ENCODE data around the gene HAGH.

The HAGH gene

DNA sequence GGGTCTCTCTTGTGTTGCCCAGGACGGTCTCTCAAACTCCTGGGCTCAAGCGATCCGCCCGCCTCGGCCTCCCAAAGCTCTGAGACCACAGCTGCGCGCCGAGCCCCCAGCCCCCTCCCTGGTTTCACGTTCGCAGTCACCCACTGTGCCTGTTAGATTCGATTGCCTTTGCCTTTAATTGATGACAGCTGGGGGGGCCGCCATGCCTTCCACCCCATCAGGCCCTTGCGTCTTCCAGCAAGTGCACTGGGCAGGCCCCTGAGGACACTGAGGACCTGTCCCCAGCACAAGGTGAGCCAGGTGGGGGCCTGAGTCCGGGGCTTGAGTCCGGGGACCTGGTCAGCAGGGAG, 36.4 kb downstream of the HAGH start:
- H3K4me3 ChIP-seq (ENCODE audit: low read length) = no peak overlapping the region
- TF ChIP-seq ZNF274 (IDR thresholded peaks at IDR 0.05; ENCODE audit: low read depth, low read length) = no peak

DNA sequence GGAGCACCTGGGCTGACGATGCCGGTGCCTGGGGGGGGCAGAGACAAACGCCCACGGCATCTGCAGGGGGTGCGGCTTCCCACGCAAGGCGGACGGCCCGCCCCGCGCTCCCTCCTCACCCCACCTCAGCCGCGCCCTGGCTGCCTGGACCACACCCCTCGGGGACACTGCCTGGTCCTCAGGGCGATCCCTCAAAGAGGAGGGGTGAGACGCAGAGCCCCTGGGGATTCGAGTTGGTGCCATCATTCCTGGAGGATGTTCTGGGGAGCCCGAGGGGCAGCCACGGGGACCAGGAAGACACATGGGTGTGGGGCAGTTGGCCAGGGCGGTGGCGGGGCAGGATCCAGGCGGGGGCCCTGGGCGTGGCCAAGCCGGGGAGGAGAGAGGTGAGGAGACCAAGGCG, 37.0 kb downstream of the HAGH start:
- TF ChIP-seq ZNF274 (IDR thresholded peaks at IDR 0.05; ENCODE audit: low read depth, low read length) = no peak

DNA sequence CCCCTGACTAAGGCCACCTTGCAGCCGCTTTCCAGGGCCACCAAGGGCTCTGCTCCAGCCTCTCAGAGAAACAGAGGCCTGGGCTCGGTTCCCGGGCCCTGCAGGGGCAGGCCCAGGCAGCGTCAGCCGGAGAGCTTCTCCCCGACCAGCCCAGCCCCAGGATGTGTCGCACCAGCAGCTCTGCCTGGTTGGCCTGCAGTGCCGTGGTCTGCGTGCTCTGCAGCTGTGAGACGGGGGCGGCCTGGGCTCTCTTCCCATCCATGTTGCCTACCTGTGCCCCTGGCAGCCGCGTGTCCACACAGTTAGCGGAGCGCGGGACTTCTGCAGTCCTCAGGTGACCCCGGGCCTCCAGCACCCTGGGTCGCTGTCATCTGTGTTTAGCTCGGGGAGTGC, 37.9 kb downstream of the HAGH start:
- H3K4me3 ChIP-seq (ENCODE audit: low read length) = no peak overlapping the region
- TF ChIP-seq ZNF274 (IDR thresholded peaks at IDR 0.05; ENCODE audit: low read depth, low read length) = no peak

More for the DNA sequence above, 37.0 kb downstream of the HAGH start:
- no peak overlapping the region for H3K4me3 ChIP-seq (ENCODE audit: low read length)

DNA sequence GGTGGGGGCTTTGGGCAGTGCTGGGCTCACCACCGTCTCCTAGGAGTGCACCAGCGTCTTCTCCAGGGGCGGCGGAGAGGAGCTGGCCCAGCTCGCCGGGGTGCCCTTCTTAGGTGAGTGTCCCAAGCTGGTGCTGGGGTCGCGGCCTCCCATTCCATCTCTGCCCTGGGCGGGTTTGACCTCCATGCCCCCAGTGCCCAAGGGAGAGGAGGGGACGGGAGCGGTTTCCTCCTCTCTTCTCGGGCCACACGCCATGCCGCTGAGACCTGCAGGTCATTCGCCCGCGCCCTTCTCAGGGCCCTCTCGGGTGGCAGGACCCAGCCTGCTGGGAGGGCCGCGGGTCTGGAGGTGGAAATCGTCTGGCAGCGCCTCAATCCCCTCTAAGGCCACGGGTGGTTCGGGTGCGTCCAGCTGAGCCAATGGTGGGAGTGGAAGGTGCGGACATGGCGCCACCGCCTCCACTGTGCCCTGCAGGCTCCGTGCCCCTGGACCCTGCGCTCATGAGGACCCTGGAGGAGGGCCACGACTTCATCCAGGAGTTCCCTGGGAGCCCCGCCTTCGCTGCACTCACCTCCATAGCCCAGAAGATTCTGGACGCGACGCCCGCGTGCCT, 38.4 kb downstream of the HAGH start:
- no peak overlapping the region for H3K4me3 ChIP-seq (ENCODE audit: low read length)
- TF ChIP-seq ZNF274 (IDR thresholded peaks at IDR 0.05; ENCODE audit: low read depth, low read length) = no peak

DNA sequence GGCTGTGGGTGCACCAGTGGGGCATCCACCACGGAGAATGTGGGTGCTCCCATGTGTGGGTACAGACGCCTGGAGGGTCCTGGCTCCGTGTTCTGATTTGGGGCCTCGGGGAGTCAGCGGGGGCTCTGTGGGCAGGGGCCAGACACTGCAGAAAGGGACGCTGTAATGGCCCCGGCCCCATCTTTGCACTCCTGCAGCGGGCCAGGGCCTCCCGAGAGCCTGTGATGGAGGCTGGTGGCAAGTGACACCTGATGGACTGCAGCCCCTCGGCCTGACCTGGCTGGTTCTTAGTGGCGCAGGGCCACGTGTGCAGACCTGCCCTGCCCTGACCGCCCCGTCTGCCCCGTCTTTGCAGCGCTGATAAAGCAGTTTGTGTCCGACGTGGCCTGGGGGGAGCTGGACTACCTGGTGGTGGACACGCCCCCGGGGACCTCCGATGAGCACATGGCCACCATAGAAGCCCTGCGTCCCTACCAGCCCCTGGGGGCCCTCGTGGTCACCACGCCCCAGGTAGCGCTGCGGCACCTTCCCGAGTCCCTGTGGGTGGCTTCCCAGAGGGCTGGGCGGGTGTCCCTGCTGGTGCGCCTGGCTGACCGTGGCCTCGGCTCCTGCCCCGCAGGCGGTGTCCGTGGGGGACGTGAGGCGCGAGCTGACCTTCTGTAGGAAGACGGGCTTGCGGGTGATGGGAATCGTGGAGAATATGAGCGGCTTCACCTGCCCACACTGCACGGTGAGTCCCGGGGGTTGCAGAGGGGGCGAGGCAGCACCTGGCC, 39.1 kb downstream of the HAGH start:
- no peak for TF ChIP-seq ZNF274 (IDR thresholded peaks at IDR 0.05; ENCODE audit: low read depth, low read length)
- no peak overlapping the region for H3K4me3 ChIP-seq (ENCODE audit: low read length)

DNA sequence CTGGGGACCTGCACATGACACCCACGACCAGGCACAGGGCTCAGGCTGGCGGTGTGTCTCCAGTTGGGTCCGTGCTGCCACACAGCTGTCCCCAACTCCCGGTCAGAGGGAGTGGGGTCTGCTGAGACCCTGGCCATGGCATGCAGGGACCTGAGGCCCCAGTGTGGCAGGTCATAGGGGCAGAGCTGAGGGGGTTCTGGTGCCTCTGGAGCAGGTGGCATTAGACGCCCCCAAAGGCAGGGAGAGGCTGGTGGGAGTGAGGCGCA, 39.6 kb downstream of the HAGH start:
- no peak overlapping the region for H3K4me3 ChIP-seq (ENCODE audit: low read length)
- no peak for TF ChIP-seq ZNF274 (IDR thresholded peaks at IDR 0.05; ENCODE audit: low read depth, low read length)

DNA sequence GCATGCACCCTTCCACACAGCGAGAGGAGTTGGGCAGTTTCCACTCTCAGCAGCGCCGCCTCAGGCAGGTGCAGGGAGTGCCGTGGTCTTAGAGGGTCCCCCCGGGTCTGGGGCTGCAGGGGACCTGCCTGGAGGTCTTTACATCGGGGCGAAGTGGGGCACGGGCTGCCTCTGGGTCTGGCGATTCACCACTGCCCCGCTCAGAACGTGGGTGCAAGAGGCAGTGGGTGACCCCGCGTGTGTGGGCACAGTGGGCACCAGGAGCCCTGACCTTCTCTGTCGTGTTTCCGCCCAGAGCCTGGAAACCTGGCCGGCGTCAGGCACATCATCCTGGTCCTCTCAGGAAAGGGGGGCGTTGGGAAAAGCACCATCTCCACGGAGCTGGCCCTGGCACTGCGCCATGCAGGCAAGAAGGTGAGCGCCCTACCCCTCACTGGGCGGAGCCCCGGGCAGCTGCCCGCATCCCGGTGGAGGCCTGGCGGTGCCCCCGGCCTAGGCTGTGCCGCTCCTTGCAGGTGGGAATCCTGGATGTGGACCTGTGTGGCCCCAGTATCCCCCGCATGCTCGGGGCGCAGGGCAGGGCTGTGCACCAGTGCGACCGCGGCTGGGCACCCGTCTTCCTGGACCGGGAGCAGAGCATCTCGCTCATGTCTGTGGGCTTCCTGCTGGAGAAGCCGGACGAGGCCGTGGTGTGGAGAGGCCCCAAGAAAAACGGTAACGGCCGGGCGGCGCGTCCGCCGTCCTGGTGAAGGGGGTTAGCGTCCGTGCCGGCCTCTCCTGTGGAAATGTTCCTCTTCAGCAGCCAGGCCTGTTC, 40.2 kb downstream of the HAGH start:
- no peak for TF ChIP-seq ZNF274 (IDR thresholded peaks at IDR 0.05; ENCODE audit: low read depth, low read length)
- H3K4me3 ChIP-seq (ENCODE audit: low read length) = no peak overlapping the region

DNA sequence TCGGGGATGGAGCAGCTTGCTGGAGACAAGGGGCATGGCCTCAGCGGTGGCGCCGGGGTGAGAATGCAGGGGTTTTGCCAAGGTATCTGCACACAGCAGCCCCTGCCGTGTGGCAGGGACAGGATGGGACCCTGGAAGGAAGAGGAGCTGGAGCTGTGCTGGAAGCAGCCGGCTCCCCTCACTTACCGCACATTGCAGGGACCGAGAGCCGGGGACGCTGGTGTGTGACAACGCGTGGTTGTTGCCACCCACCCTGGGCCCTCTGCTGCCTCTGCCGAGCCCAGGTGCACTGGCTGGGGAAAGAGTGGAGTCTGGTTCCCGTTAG, 40.8 kb downstream of the HAGH start:
- no peak overlapping the region for H3K4me3 ChIP-seq (ENCODE audit: low read length)
- no peak for TF ChIP-seq ZNF274 (IDR thresholded peaks at IDR 0.05; ENCODE audit: low read depth, low read length)

DNA sequence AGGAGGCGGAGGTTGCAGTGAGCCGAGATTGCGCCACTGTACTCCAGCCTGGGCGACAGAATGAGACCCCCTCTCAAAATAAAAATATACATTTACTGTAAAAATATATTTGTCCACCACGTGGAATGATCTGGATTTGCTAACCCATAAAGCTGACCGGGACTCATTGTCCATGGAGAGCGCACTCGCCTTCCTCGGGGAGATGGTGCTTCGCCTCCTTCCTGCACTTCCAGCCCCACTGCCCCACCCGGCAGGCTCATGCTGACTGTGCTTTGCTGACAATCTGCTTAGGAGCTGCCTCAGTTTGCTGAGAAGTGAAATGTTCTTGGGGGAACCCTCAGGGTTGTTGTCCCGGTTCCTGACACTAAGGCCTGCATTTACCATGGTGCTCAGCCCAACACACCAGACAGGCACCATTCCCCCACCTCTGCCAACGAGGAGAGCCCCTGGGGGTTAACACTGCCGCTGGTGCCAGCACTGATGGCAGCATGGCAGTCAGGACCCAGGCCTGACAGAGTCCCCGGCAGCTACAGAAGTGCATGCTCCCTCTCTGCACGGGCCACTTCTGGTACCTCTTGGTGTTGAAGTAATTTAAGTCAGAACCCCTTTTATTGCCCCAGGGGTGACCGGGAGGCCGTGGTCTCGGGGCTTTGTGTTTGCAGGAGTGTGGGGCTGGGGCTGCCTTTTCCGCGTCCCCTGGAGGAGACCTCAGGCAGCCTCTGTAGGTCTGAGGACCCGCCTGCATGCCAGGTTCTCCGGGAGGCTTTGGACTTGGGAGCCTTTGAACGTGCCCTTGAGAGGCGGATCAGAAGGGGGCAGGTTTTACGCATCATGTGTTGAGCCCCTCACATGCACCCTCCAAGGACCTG, 41.4 kb downstream of the HAGH start:
- no peak for TF ChIP-seq ZNF274 (IDR thresholded peaks at IDR 0.05; ENCODE audit: low read depth, low read length)
- no peak overlapping the region for H3K4me3 ChIP-seq (ENCODE audit: low read length)

DNA sequence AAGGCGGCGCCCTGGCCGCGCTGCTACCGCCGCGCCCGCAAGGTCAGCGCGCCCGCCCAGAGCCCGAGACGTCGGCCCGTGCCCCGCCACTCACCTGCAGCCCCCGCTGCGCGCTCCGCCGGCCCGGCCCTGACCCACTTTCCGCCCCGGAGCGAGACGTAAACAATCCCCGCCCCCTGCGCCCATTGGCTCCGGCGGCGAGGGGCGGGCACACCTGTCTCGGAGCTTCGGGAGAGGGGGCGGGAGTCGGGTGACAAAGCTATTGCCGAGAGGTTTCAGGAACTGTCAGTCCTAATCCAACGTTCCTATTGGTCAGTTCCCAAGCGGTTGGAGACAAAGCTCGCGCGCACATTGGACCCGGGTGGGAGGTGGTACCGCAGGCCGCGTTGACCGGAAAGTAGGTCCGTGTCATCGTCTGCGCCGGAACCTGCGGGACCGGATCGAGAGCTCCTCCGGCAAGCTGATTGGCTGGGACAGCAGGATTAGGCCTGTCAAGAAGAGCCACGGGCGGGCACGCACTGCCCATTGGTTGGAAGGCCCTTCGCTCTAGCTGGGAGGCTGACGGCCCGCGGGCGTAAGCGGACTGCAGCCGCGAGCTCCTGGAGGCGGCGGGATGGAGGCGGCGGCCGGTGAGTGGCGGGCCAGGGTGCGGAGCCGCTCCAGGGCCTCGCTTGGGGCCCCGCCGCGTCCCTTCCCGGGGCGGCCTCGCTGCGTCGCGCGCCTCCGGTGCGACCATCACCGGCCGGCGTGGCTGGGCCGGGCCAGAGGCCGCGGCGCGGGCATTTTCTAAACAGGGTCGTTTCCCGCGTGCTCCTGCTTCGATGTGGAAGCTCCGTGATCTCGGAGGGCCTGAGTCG, 44.0 kb downstream of the HAGH start, which contains the start of the genes NUBP2 and SPSB3:
Gene NUBP2 (plus strand): TSS at position 553 of the 857 bp plus-strand sequence. CDS start 61 bp downstream, at position 614.
Gene SPSB3 (minus strand): TSS at position 164 of the 857 bp plus-strand sequence. CDS start 1,088 bp downstream, outside the sequence.
- no peak for TF ChIP-seq ZNF274 (IDR thresholded peaks at IDR 0.05; ENCODE audit: low read depth, low read length)
- H3K4me3 ChIP-seq (ENCODE audit: low read length) = peak within 1 kb of the TSS; percentile 77

DNA sequence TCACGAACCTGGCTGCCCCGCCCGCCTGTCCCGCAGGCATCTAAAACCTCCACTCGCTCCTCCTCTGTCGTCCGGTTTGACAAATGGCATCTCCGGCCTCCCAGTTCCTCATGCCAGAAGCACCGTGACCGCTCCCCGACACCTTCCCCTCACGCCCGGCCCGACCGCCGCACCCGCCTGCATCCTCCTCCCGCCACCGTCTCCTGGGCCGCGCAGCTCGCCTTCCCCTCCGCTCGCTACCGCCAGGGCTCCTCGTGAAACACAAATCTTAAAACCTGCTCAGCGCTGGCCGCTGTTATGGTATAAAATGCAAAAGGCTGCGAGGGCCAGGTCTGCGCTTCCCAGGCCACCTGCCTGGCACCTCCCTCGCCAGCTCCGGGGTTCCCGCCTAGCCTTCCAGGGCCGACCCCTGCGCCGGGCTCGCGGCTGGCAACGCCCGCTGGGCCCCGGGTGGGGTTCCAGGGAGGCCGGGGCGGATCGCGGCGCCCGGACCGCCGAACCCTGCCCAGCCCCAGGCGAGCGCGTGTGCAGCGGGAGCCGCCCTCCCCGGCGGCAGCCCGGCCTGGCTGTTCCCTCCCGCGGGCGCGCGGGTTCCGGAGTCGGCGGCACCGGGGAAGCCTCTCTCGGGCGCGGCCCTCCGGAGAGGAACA, 44.7 kb downstream of the HAGH start:
- no peak for TF ChIP-seq ZNF274 (IDR thresholded peaks at IDR 0.05; ENCODE audit: low read depth, low read length)
- peak overlapping the region; percentile 77 for H3K4me3 ChIP-seq (ENCODE audit: low read length)

DNA sequence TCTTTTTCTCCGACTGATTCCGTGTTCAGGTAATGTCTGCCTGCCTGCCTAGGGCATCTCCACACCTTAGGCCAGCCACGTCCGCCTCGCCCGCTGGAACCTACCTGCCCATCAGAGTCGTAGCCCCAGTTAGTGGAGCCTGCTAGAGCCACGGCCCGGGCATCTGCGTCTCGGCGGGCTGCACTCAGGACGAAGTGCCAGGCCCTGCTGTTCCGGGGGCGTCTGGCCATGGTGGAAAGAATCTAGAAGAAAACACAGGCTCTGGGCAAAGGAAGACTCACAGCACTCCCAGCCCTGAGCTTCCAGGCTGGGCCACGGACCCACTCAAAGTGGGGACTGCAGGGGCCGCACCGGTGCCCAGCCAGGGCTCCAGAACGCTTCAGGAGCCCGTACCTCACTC, 45.4 kb downstream of the HAGH start:
- peak overlapping the region; percentile 77; the same call in 1 of the 2 replicates for H3K4me3 ChIP-seq (ENCODE audit: low read length)
- TF ChIP-seq ZNF274 (IDR thresholded peaks at IDR 0.05; ENCODE audit: low read depth, low read length) = no peak

DNA sequence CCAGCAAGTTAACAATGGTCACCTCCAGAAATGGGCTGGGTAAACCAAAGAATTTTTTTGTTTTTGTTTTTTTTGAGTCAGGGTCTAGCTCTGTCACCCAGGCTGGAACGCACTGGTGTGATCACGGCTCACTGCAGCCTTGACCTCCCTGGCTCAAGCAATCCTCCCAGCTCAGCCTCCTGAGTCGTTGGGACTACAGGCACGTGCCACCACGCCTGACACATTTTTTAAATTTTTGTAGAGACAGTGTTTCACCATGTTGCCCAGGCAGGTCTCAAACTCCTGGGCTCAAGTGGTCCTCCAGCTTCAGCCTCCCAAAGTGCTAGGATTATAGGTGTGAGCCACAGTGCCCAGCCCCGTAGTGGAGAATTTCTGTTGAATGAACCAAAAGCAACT, 46.0 kb downstream of the HAGH start:
- no peak overlapping the region for H3K4me3 ChIP-seq (ENCODE audit: low read length)
- no peak for TF ChIP-seq ZNF274 (IDR thresholded peaks at IDR 0.05; ENCODE audit: low read depth, low read length)

All from GM08714 (cell line).